BJ (cell line): ENCODE measurements around the gene JUNB. TPM values are rescaled to one million over a fixed set of nuclear protein-coding genes. Genes with fewer than 3 reads are reported as not detected.

Experiments used
- CTCF ChIA-PET: fragments of 350-600 bp; formaldehyde crosslinking; extraction: SDS; loops from one replicate; lab custom pipeline; 2021; ENCODE audit warnings: antibody characterized with exemption, inconsistent platforms; lab: Yijun Ruan, JAX
- POLR2A ChIA-PET: fragments of 300-600 bp; sonication (Branson Sonifier 250); formaldehyde crosslinking; extraction: SDS; loops from one replicate; lab custom pipeline; 2021; ENCODE audit warnings: antibody characterized with exemption; lab: Charles Lee
- DNase-seq: peaks from one replicate; pipeline ENCODE4 v3.0.0-alpha.2; 2011; ENCODE audit warnings: low read depth
- H3K27me3 ChIP-seq: 2 replicates; pipeline ENCODE4 v1.6.0; 2011; ENCODE audit warnings: low read length; ENCODE audit not compliant: control insufficient read depth, insufficient read depth
- H3K36me3 ChIP-seq: 2 replicates; pipeline ENCODE4 v1.5.1; 2011; ENCODE audit warnings: low read length; ENCODE audit not compliant: control insufficient read depth, insufficient read depth
- H3K4me3 ChIP-seq: 2 replicates; pipeline ENCODE4 v1.5.1; 2011; ENCODE audit warnings: low read depth, mild to moderate bottlenecking, control low read depth, low read length
- CTCF ChIP-seq: IDR thresholded peaks from 2 replicates; pipeline ENCODE4 v1.5.1; 2011; ENCODE audit warnings: low read depth, mild to moderate bottlenecking, control low read depth, inconsistent platforms, low read length, moderate library complexity; ENCODE audit not compliant: insufficient read depth
- polyA plus RNA-seq: library from polyadenylated mRNA; depleted of rRNA; stranded (reverse); fragments of >200 nt; gene quantifications from 2 replicates; pipeline ENCODE4 v1.2.3, GENCODE V29; 2011

JUNB gene
- polyA plus RNA-seq, 1 experiment = 49.4 TPM

- ChIA-PET CTCF (interaction anchor here (1.3 to 3.6 kb wide), 5 partner anchors 11 to 60 kb away, joined by 3 to 28 read pairs (median 7); no protein-coding TSS in a partner anchor), POLR2A (interaction anchor here (1.4 kb wide), 1 partner anchor 10 kb away, joined by 4 read pairs; no protein-coding TSS in a partner anchor)
- no peaks in the 10 kb centered on the region for H3K27me3 ChIP-seq
- DNase-seq = no peak
- H3K4me3 ChIP-seq = no peak overlapping the region
- no peak for TF ChIP-seq CTCF
- peaks cover 3% of the 10 kb centered on the region for H3K36me3 ChIP-seq
These were observed 3.1 kb upstream of the JUNB start for GRCh38 chr19:12788042-12788681.

DNA sequence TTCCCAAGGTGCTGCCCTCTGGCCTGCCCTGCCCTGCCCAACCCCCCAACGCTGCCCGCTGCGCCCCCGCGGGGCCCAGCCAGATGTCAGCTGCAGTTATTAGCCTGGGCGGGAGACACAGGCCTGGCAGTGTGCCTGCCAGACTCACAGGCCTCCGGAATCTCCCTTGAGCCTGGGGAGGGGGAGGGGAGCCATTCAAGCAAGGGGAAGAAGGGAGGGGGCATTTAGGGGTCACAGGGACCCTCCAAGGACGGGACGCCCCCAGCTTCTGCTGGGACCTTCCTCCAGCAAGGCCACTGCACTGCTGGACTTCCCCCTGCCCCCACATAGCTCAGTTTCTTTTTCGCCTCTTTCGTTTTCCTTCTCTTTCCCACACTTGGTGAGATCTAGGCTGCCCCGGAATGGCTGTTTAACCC, 2.6 kb upstream of the JUNB start:
- Histone ChIP-seq H3K4me3 (peak overlapping the region; percentile 94), H3K36me3 (peaks cover 3% of the 10 kb centered on the region), H3K27me3 (no peaks in the 10 kb centered on the region)
- DNase-seq = no peak
- ChIA-PET POLR2A (interaction anchor here (1.4 kb wide), 1 partner anchor 10 kb away, joined by 4 read pairs; no protein-coding TSS in a partner anchor), CTCF (interaction anchor here (1.3 to 3.6 kb wide), 5 partner anchors 11 to 59 kb away, joined by 3 to 28 read pairs (median 7); no protein-coding TSS in a partner anchor)
- TF ChIP-seq CTCF = no peak

GRCh38 chr19:12789098-12789903, 2.0 kb upstream of the JUNB start:
- POLR2A ChIA-PET = no interaction called here
- H3K36me3 ChIP-seq = peaks cover 3% of the 10 kb centered on the region
- no peaks in the 10 kb centered on the region for H3K27me3 ChIP-seq
- H3K4me3 ChIP-seq = peak overlapping the region; percentile 94
- CTCF ChIA-PET = interaction anchor here (0.9 to 3.6 kb wide), 6 partner anchors 12 to 59 kb away, joined by 3 to 28 read pairs (median 8); no protein-coding TSS in a partner anchor
- no peak for TF ChIP-seq CTCF
- DNase-seq = no peak

- DNase-seq = peak; percentile 75
- CTCF ChIA-PET = interaction anchor here (0.9 to 17.9 kb wide), 6 partner anchors 12 to 30 kb away, joined by 5 to 874 read pairs (median 8); partner anchors contain the start of gene HOOK2
- H3K36me3 ChIP-seq = peaks cover 3% of the 10 kb centered on the region
- no peak for TF ChIP-seq CTCF
- H3K4me3 ChIP-seq = peak overlapping the region; percentile 94
- POLR2A ChIA-PET = no interaction called here
- no peaks in the 10 kb centered on the region for H3K27me3 ChIP-seq
These were observed 1.2 kb upstream of the JUNB start for GRCh38 chr19:12789904-12790619.
